Measurements from ENCODE around the gene OLFML2B.

- TF ChIP-seq CTCF (IDR thresholded peaks at IDR 0.05), result no peak
- TF ChIP-seq POLR2A (IDR thresholded peaks at IDR 0.05), result no peak
Observed at GRCh38 chr1:161950377-161950776, 73.3 kb downstream of the OLFML2B start.
